GM21619 (cell line): Measurements from ENCODE around the gene OR10H4.
"Not testable (repeated sequence)": the region's sequence is repeated elsewhere in the genome, so short reads cannot be mapped to it uniquely, and the experiment has no call there.

Experiments used
- ATAC-seq: cut with Tn5 transposase; IDR thresholded peaks from one replicate; pipeline ENCODE4 v1.9.1; 2021; ENCODE audit not compliant: unreplicated experiment

The OR10H4 gene

GRCh38 chr19:15937771-15938170, 11.0 kb upstream of the OR10H4 start:
- no peak for ATAC-seq

- no peak for ATAC-seq
Observed at GRCh38 chr19:15944401-15944800, 4.4 kb upstream of the OR10H4 start.

GRCh38 chr19:15945301-15945700, 3.5 kb upstream of the OR10H4 start:
- no peak for ATAC-seq

GRCh38 chr19:15954820-15955219, 6.0 kb downstream of the OR10H4 start:
- no peak for ATAC-seq

GRCh38 chr19:15962319-15962718, 13.5 kb downstream of the OR10H4 start:
- no peak for ATAC-seq

GRCh38 chr19:15964231-15964630, 15.4 kb downstream of the OR10H4 start:
- ATAC-seq: no peak

- no peak for ATAC-seq
Observed at GRCh38 chr19:15971224-15971780, 22.5 kb downstream of the OR10H4 start.

GRCh38 chr19:15972043-15972442, 23.2 kb downstream of the OR10H4 start:
- not testable (repeated sequence) for ATAC-seq

GRCh38 chr19:15974856-15975255, 26.0 kb downstream of the OR10H4 start:
- ATAC-seq: no peak

DNA sequence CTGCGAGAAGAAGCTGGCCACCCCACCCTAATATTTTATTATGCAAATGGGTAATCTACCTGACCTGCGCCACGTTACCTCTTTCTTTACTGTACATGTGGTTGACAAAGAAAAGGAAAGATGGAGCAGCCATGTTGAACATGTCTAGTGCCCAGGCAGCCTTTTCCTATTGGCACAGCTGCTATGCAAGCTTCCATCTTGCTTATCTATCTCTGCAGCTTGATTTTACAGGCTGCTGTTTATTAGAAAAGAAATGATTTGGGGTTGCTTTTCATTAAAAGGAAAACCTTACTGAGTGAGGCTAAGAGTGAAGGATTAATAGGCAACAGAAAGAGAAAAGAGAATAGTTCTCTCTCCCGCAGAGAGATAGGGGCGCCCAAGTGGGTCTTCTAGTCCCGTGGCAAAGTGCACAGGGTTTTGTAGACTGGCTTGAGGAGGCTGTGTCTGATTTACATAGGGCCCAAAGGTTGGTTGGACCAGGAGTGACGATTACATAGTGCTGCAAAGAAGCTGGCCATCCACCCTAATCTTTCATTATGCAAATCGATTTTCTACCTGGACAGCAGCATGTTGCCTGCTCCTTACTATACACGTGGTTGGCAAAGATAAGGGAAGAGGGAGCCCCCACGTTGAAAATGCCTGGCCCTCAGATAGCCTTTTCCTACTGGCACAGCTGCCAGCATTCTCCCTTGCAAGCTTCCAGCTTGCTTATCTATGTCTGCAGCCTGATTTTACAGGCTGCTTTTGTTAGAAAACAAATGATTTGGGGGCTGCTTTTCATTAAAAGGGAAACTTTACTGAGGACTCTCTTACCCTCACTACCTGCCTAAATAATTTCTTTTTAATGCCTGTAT, 28.3 kb downstream of the OR10H4 start:
- no peak for ATAC-seq

GRCh38 chr19:15977690-15978089, 28.9 kb downstream of the OR10H4 start:
- no peak for ATAC-seq

DNA sequence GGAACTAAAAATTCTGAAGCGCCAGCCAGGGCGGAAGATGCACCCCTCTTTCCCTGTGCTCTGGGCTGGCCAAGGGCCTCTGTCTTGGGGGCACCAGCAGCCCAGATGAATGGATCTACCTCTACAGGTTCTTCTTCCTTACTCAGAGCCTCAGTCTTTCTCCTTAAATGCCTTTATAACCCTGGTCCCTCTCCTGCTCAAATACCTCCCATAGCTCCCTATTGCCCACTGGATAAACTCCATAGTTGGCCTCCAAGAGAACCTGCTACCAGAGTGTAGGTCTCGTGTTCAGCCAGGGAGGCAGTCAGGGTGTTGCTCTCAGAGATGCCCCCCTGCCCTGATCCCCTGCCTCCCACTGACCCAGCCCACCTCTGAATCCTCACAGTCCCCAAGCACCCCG, 30.5 kb downstream of the OR10H4 start:
- no peak for ATAC-seq

- not testable (repeated sequence) for ATAC-seq
Observed at GRCh38 chr19:15985831-15986230, 37.0 kb downstream of the OR10H4 start.

DNA sequence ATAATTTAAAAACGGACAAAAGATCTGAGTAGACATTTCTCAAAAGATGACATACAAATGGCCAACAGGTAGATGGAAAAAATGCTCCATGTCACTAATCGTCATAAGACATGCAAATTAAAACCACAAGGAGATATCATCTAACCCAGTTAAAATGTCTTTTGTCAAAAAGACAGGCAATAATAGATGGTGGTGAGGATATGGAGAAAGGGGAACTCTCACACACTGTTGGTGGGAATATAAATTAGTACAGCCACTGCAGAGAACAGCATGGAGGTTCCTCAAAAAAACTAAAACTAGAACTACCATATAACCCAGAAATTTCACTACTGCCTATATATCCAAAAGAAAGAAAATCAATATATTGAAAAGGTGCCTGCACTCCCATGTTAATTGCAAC, 37.9 kb downstream of the OR10H4 start:
- ATAC-seq: no peak

- ATAC-seq: no peak
Observed at GRCh38 chr19:15989889-15990288, 41.1 kb downstream of the OR10H4 start.

- ATAC-seq: no peak
Observed at GRCh38 chr19:15991602-15992001, 42.8 kb downstream of the OR10H4 start.

DNA sequence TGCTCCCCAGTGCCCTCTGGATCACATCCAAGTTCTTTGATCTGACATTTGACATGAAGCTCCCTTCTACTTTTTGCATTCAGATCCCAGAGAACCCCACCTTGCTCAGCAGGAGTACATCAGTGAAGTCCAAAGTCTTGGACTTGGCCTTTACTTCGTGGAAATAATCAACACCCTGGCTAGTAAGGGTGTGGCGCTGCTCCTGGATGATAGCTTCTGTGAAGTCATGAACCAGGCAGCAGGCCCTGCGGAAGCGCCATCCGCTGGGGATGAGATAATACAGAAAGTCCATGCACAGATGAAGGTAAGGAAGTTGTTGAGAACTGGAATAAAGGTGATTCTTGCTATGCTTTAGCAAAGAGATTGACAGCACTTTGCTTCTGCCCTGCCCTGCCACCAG, 43.2 kb downstream of the OR10H4 start:
- no peak for ATAC-seq

GRCh38 chr19:15995536-15995935, 46.7 kb downstream of the OR10H4 start:
- ATAC-seq: no peak

- no peak for ATAC-seq
Observed at GRCh38 chr19:15998166-15998565, 49.4 kb downstream of the OR10H4 start.
